ENCODE results near the gene FOXM1.

DNA sequence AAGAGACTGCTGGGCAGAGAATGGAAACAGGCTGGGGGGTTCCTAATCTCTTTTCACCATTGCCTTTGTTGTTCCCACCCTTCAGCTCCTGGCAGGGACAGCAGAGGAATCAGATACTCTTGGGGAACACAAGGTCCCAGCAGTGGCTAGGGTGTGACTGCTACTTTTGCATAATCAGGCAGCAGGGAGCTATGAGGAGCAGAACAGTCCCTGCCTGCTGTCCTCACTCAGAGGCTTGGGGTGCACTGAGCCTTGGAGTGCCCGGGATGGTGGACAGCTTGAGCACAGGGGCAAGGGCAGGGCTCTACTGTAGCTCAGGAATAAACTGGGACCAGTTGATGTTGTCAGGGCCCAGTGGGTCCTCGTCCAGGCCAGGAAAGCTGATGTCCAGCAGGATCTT lies 18.6 kb downstream of the FOXM1 start:
- no peak for TF ChIP-seq CTCF (IDR thresholded peaks at IDR 0.05)
- no peak for TF ChIP-seq POLR2A (IDR thresholded peaks at IDR 0.05)

Data from esophagus squamous epithelium (tissue), 4 donors.